ENCODE measurements around the gene ULK2.

- TF ChIP-seq CTCF (IDR thresholded peaks at IDR 0.05; ENCODE audit: low read depth, low read length) = no peak
- no peak for TF ChIP-seq POLR2A (IDR thresholded peaks at IDR 0.05; ENCODE audit: extremely low read depth, insufficient read length)
- no peak for TF ChIP-seq MAX (IDR thresholded peaks at IDR 0.05; ENCODE audit: low read depth, low read length)
Measured at GRCh38 chr17:19738073-19738449, 129.7 kb downstream of the ULK2 start.

Data from NB4 (cell line).